Spinal cord (tissue), 10 donors: ENCODE results near the gene YY2. TPM values are rescaled to one million over a fixed set of nuclear protein-coding genes. Genes with fewer than 3 reads are reported as not detected.

ENCODE experiments used
- DNase-seq, 6 donors: peaks; one replicate each; pipeline versions ENCODE4 v3.0.0 to v3.0.0-alpha.2; 2013 to 2015; ENCODE audit warnings: low spot score in 6 of 6, low read depth in 4 of 6
- H3K27ac ChIP-seq: one replicate; pipeline ENCODE4 v1.5.1; 2013; ENCODE audit warnings: low read depth, low read length, control low read depth
- H3K27me3 ChIP-seq: one replicate; pipeline ENCODE4 v1.6.1; 2013; ENCODE audit warnings: low read length; ENCODE audit not compliant: control insufficient read depth, insufficient read depth
- H3K36me3 ChIP-seq: one replicate; pipeline ENCODE4 v1.6.1; 2013; ENCODE audit warnings: low read length; ENCODE audit not compliant: control insufficient read depth, insufficient read depth
- H3K4me1 ChIP-seq: one replicate; pipeline ENCODE4 v1.6.1; 2013; ENCODE audit warnings: low read length; ENCODE audit not compliant: control insufficient read depth, insufficient read depth
- H3K4me3 ChIP-seq: one replicate; pipeline ENCODE4 v1.5.1; 2013; ENCODE audit warnings: low read depth, low read length, control low read depth
- H3K9me3 ChIP-seq: one replicate; pipeline ENCODE4 v1.6.1; 2013; ENCODE audit warnings: low read length; ENCODE audit not compliant: control insufficient read depth, insufficient read depth
- whole genome bisulfite sequencing: methylation state at CpG from one replicate; pipeline ENCODE4 v1.1.5; 2013; ENCODE audit warnings: missing lambda C conversion rate; ENCODE audit not compliant: insufficient coverage; 5-methylcytosine and 5-hydroxymethylcytosine counted together
- polyA plus RNA-seq, 2 donors: library from polyadenylated mRNA; unstranded; fragments of 120-200 nt; gene quantifications; one replicate each; pipeline ENCODE4 v1.2.1, GENCODE V29; 2013; ENCODE audit not compliant: insufficient read length in 2 of 2
- small RNA-seq: library from RNA; depleted of rRNA; stranded (forward); fragments of <200 nt; gene quantifications from one replicate; pipeline ENCODE3, GENCODE V24; 2014; ENCODE audit warnings: low replicate concordance
- total RNA-seq, 2 donors: library from RNA; depleted of rRNA in 1 of 2; stranded (reverse); fragments of 120-200 nt in 1 of 2; fragments of >200 nt in 1 of 2; gene quantifications; one replicate each; pipeline versions ENCODE4 v1.2.3 to v1.2.4, GENCODE V29; 2013 to 2014
- donor health status: healthy.

The YY2 gene
- total and polyA plus RNA-seq, 4 donors = 1.4 to 2.1 (median 1.6) TPM

DNA sequence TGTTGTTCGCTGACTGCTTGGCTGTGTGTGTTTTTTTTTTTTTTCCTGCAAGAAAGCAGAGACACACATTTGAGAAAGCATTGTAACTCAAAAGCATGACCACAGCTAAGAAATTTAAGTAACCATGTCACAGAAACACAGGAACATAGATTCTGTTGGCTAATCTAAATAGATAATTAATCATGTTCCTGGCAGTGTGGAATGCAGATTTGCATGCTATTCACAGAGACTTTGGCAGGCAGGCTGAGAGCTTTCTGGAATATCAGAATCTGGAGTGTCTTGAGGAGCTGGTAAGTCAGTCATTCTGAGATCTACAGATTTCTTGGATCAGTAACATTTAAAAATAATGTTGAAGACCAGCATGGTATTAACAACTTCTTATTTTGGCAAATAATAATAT lies 51.5 kb downstream of the YY2 start:
- H3K4me1 ChIP-seq = no peaks in the 10 kb centered on the region
- H3K27me3 ChIP-seq = no peaks in the 10 kb centered on the region
- no CpG with 5 or more reads among the region's 1 CpG for WGBS
- peak overlapping the region; percentile 64 for H3K27ac ChIP-seq
- H3K9me3 ChIP-seq = no peaks in the 10 kb centered on the region
- H3K36me3 ChIP-seq = no peaks in the 10 kb centered on the region
- H3K4me3 ChIP-seq = no peak overlapping the region
- DNase-seq = peak in 2 of 6 donors; percentile 27 to 71

Small RNA genes lying within 50 kb of the gene (small RNA-seq; reads per million reads assigned to genes)
- not detected for gene U73479.1

Other genes with a start within 250 kb of the YY2 start
- gene KLHL34, start 197.7 kb upstream of the YY2 start, total RNA-seq = under 1 TPM; 0.11 to 0.20 TPM
- gene KLHL34, start 197.7 kb upstream of the YY2 start, polyA plus RNA-seq = under 1 TPM; 0.65 to 0.67 TPM
- under 1 TPM; 0.28 to 0.89 TPM for gene SMPX, start 97.9 kb upstream of the YY2 start, total RNA-seq
- gene SMPX, start 97.9 kb upstream of the YY2 start, polyA plus RNA-seq = under 1 TPM in 1 of 2 donors, not detected in 1; 0.50 TPM
- gene MBTPS2, start 16.4 kb upstream of the YY2 start, total RNA-seq = 10 to 100 TPM; 12.1 to 32.1 TPM
- gene MBTPS2, start 16.4 kb upstream of the YY2 start, polyA plus RNA-seq = 10 to 100 TPM; 27.5 to 34.7 TPM
- gene SMS, start 84.7 kb downstream of the YY2 start, total RNA-seq = 10 to 100 TPM; 54.3 to 74.7 TPM
- 100 to 1,000 TPM in 1 of 2 donors, 10 to 100 TPM in 1; 94.8 to 110 TPM for gene SMS, start 84.7 kb downstream of the YY2 start, polyA plus RNA-seq
- gene PHEX, start 176.3 kb downstream of the YY2 start, total RNA-seq = 1 to 10 TPM in 1 of 2 donors, under 1 TPM in 1; 0.55 to 1.2 TPM
- gene PHEX, start 176.3 kb downstream of the YY2 start, polyA plus RNA-seq = under 1 TPM; 0.62 to 0.92 TPM